H1 (cell line): ENCODE data around the gene CDC42SE2.

Experiments
- CTCF ChIP-seq, 3 experiments: IDR thresholded peaks; 1 replicate in 2 of 3; 2 replicates in 1 of 3; pipeline versions ENCODE4 v1.5.1 to v1.6.1; 2011; ENCODE audit warnings: low read length in 3 of 3, mild to moderate bottlenecking in 3 of 3, inconsistent platforms in 2 of 3, low read depth in 1 of 3, moderate library complexity in 1 of 3; ENCODE audit not compliant: insufficient read depth in 1 of 3; ENCODE audit errors: control extremely low read depth in 1 of 3
- EP300 ChIP-seq, 2 experiments: IDR thresholded peaks; 1 replicate in 1 of 2; 2 replicates in 1 of 2; pipeline ENCODE4 v1.6.1; 2011 to 2012; ENCODE audit warnings: low read depth in 2 of 2, low read length in 2 of 2, mild to moderate bottlenecking in 2 of 2, borderline replicate concordance in 1 of 2, inconsistent platforms in 1 of 2, moderate library complexity in 1 of 2
- EZH2 ChIP-seq: fragments of 200-600 bp; sonication (generic); IDR thresholded peaks from 2 replicates; pipeline ENCODE4 v1.7.1; 2012; ENCODE audit warnings: low read depth, mild to moderate bottlenecking, moderate library complexity, low read length, inconsistent platforms; ENCODE audit not compliant: severe bottlenecking
- PHF8 ChIP-seq: fragments of 200-600 bp; sonication (generic); conservative IDR thresholded peaks from 2 replicates; pipeline ENCODE4 v1.7.1; 2012; ENCODE audit warnings: low read depth, mild to moderate bottlenecking, inconsistent platforms, low read length, moderate library complexity
- SIN3A ChIP-seq, 2 experiments: IDR thresholded peaks in 1 of 2; conservative IDR thresholded peaks in 1 of 2; 2 replicates each; pipeline ENCODE4 v1.6.1; 2011 to 2012; ENCODE audit warnings: low read length in 2 of 2, improper control_type of control experiment in 1 of 2, low read depth in 1 of 2, mild to moderate bottlenecking in 1 of 2
- TBP ChIP-seq: IDR thresholded peaks from 2 replicates; pipeline ENCODE4 v1.6.1; 2011; ENCODE audit warnings: low read depth, low read length, improper control_type of control experiment

GRCh38 chr5:131286400-131286715 is 22.5 kb downstream of the CDC42SE2 start:
- TF ChIP-seq PHF8 (no peak), CTCF (IDR thresholded peaks at IDR 0.05; ENCODE audit: control extremely low read depth in 1 of 3, insufficient read depth in 1 of 3, low read depth in 1 of 3, low read length in 3 of 3) (no peak), SIN3A (conservative IDR thresholded peaks at IDR 0.05 in 1 of 2, IDR thresholded peaks at IDR 0.05 in 1 of 2; ENCODE audit: low read depth in 1 of 2, low read length in 2 of 2) (no peak), EP300 (IDR thresholded peaks at IDR 0.05; ENCODE audit: borderline replicate concordance in 1 of 2, low read depth in 2 of 2, low read length in 2 of 2) (no peak), TBP (no peak), EZH2 (no peak)
